Endothelial cell of umbilical vein (primary cell): Measurements from ENCODE around the gene DCHS2. TPM values are rescaled to one million over a fixed set of nuclear protein-coding genes. Genes with fewer than 3 reads are reported as not detected.

ENCODE experiments used
- BruUV-seq: library from RNA; stranded (reverse); fragments of 400-500 nt; replicated peaks from 2 replicates; lab custom pipeline; 2021; lab: Mats Ljungman, UMichigan
- CTCF ChIA-PET: fragments of 300-600, 350-600 bp; sonication (Branson Sonifier 250); formaldehyde crosslinking; loops from one replicate; lab custom pipeline; 2021; ENCODE audit warnings: antibody characterized with exemption, inconsistent platforms; lab: Charles Lee
- POLR2A ChIA-PET: fragments of 300-600, 350-600 bp; sonication (Branson Sonifier 250); formaldehyde crosslinking; loops from one replicate; lab custom pipeline; 2021; ENCODE audit warnings: antibody characterized with exemption, inconsistent platforms; lab: Charles Lee
- DNase-seq: peaks from one replicate; pipeline ENCODE4 v3.0.0-alpha.2; 2011; ENCODE audit warnings: low read depth, low spot score
- FAIRE-seq: peaks from 2 replicates; lab custom pipeline; 2011; peaks lifted over from hg19 to GRCh38; lab: Jason Lieb, UNC
- H2AFZ ChIP-seq: 2 replicates; pipeline ENCODE4 v1.6.0; 2012; ENCODE audit warnings: low read depth, low read length, control low read depth, inconsistent platforms
- H3K27ac ChIP-seq: 2 replicates; pipeline ENCODE4 v1.5.1; 2011; ENCODE audit warnings: low read depth, mild to moderate bottlenecking, control low read depth, low read length, moderate library complexity; ENCODE audit not compliant: insufficient read depth
- H3K27me3 ChIP-seq, 2 experiments: 2 replicates each; pipeline versions ENCODE4 v1.6.0 to v1.6.1; 2011; ENCODE audit warnings: low read length in 2 of 2, mixed read lengths in 1 of 2; ENCODE audit not compliant: control insufficient read depth in 2 of 2, insufficient read depth in 2 of 2
- H3K36me3 ChIP-seq, 2 experiments: 2 replicates in 1 of 2; 3 replicates in 1 of 2; pipeline ENCODE4 v1.5.1; 2011; ENCODE audit warnings: low read length in 2 of 2, mild to moderate bottlenecking in 1 of 2, moderate library complexity in 1 of 2; ENCODE audit not compliant: control insufficient read depth in 2 of 2, insufficient read depth in 2 of 2; ENCODE audit errors: extremely low read depth in 1 of 2
- H3K4me1 ChIP-seq: 3 replicates; pipeline ENCODE4 v1.5.1; 2011; ENCODE audit warnings: mild to moderate bottlenecking, low read length; ENCODE audit not compliant: control insufficient read depth, insufficient read depth; ENCODE audit errors: extremely low read depth
- H3K4me2 ChIP-seq: 2 replicates; pipeline ENCODE4 v1.6.1; 2011; ENCODE audit warnings: low read length, control low read depth, mixed read lengths; ENCODE audit not compliant: insufficient read depth
- H3K4me3 ChIP-seq, 3 experiments: fragments of 200-600 bp in 1 of 3; sonication (generic), shearing (Covaris generic) in 1 of 3; replicated peaks in 1 of 3; 2 replicates each; pipeline ENCODE4 v1.5.1; 2011 to 2016; ENCODE audit warnings: control low read depth in 3 of 3, low read length in 3 of 3, mild to moderate bottlenecking in 2 of 3, inconsistent platforms in 1 of 3, low read depth in 1 of 3, moderate library complexity in 1 of 3; ENCODE audit not compliant: insufficient read depth in 1 of 3
- H3K79me2 ChIP-seq: 2 replicates; pipeline ENCODE4 v1.6.0; 2012; ENCODE audit warnings: low read length, inconsistent platforms; ENCODE audit not compliant: control insufficient read depth, insufficient read depth
- H3K9ac ChIP-seq: replicated peaks from 2 replicates; pipeline ENCODE3; 2011; ENCODE audit warnings: low read length, control low read depth; ENCODE audit not compliant: insufficient read depth; ENCODE audit errors: extremely low read depth
- H3K9me1 ChIP-seq: replicated peaks from 3 replicates; pipeline ENCODE4 v1.6.0; 2011; ENCODE audit warnings: mild to moderate bottlenecking, low read length; ENCODE audit not compliant: control insufficient read depth, insufficient read depth; ENCODE audit errors: extremely low read depth
- H3K9me3 ChIP-seq: replicated peaks from 2 replicates; pipeline ENCODE4 v1.5.1; 2012; ENCODE audit warnings: low read length, inconsistent platforms; ENCODE audit not compliant: control insufficient read depth, insufficient read depth
- H4K20me1 ChIP-seq: replicated peaks from 2 replicates; pipeline ENCODE3; 2011; ENCODE audit warnings: mild to moderate bottlenecking, low read length; ENCODE audit not compliant: control insufficient read depth, insufficient read depth; ENCODE audit errors: extremely low read depth
- CTCF ChIP-seq, 2 donors: IDR thresholded peaks; 1 replicate in 1 of 2; 2 replicates in 1 of 2; pipeline ENCODE4 v1.5.1; 2011; ENCODE audit warnings: low read length in 2 of 2, mild to moderate bottlenecking in 2 of 2, moderate library complexity in 2 of 2, control low read depth in 1 of 2, inconsistent platforms in 1 of 2, low read depth in 1 of 2; ENCODE audit not compliant: insufficient read depth in 1 of 2; ENCODE audit errors: extremely low read depth in 1 of 2
- EZH2 ChIP-seq: IDR thresholded peaks from 2 replicates; pipeline ENCODE4 v1.6.1; 2012; ENCODE audit warnings: borderline replicate concordance, low read depth, mild to moderate bottlenecking, moderate library complexity, low read length, inconsistent platforms; ENCODE audit not compliant: severe bottlenecking
- FOS ChIP-seq: IDR thresholded peaks from 2 replicates; pipeline ENCODE4 v1.6.1; 2011; ENCODE audit warnings: mild to moderate bottlenecking, low read length, moderate library complexity, borderline replicate concordance; ENCODE audit not compliant: insufficient read depth
- GATA2 ChIP-seq: IDR thresholded peaks from 2 replicates; pipeline ENCODE4 v1.7.0; 2011; ENCODE audit warnings: low read depth, mild to moderate bottlenecking, moderate library complexity, mixed read lengths, low read length; ENCODE audit not compliant: insufficient read length, insufficient read depth
- JUN ChIP-seq: IDR thresholded peaks from 2 replicates; pipeline ENCODE4 v1.6.1; 2011; ENCODE audit warnings: borderline replicate concordance, low read depth; ENCODE audit not compliant: insufficient read length, insufficient read depth
- MAX ChIP-seq: IDR thresholded peaks from 2 replicates; pipeline ENCODE4 v1.6.1; 2011; ENCODE audit not compliant: insufficient read depth, insufficient read length
- MYC ChIP-seq: IDR thresholded peaks from one replicate; pipeline ENCODE4 v1.6.1; 2011; ENCODE audit warnings: mild to moderate bottlenecking, low read depth, low read length
- POLR2A ChIP-seq: IDR thresholded peaks from 2 replicates; pipeline ENCODE4 v1.6.1; 2012; ENCODE audit warnings: low read depth, mild to moderate bottlenecking, control low read depth, low read length
- POLR2AphosphoS5 ChIP-seq: IDR thresholded peaks from 2 replicates; pipeline ENCODE4 v1.6.1; 2012; ENCODE audit warnings: low read depth, mild to moderate bottlenecking, control low read depth, low read length, moderate library complexity; ENCODE audit not compliant: insufficient read depth
- dilution Hi-C: fragments of 300-500 bp; cut with MboI; formaldehyde crosslinking; loops from one replicate; pipeline ENCODE4 v1.15.0; 2019; ENCODE audit warnings: low sequenced_read_pairs; ENCODE audit not compliant: extremely low pct_ligation_motif_present
- intact Hi-C: fragments of 100-400 bp; cut with micrococcal nuclease; formaldehyde crosslinking; loops from one replicate; pipeline ENCODE4 v1.10.0; 2022
- polyA plus RNA-seq, 4 experiments: library from polyadenylated mRNA; depleted of rRNA in 3 of 4; stranded (reverse) in 3 of 4; unstranded in 1 of 4; fragments of >200 nt; gene quantifications; 2 replicates each; pipeline versions ENCODE4 v1.2.1 to v1.2.3, GENCODE V29; 2011 to 2012; ENCODE audit warnings: missing spikeins in 1 of 4
- total RNA-seq: library from RNA; stranded (reverse); gene quantifications from 2 replicates; pipeline ENCODE4 v1.2.3, GENCODE V29; 2021

DCHS2 gene
- total and polyA plus RNA-seq, 2 donors (not counting 3 experiments of a cell fraction or from before 2014, with no cell fraction given) = not detected

GRCh38 chr4:154414371-154414770 is 77.2 kb downstream of the DCHS2 start:
- POLR2A ChIA-PET = no interaction called here
- TF ChIP-seq JUN (no peak), POLR2AphosphoS5 (no peak)
- no TSS peak for BruUV-seq
- H3K27me3 ChIP-seq = no peaks in the 10 kb centered on the region
- DNase-seq (no peak), FAIRE-seq (no peak)
- H3K4me3 ChIP-seq = no peak overlapping the region
- no peaks in the 10 kb centered on the region for H3K36me3 ChIP-seq
- intact Hi-C loops = no loop called here
- H3K4me2 ChIP-seq = no peak overlapping the region
- H4K20me1 ChIP-seq = no peaks in the 10 kb centered on the region
- no peak overlapping the region for H3K27ac ChIP-seq
- H3K79me2 ChIP-seq = no peaks in the 10 kb centered on the region
- H3K9me1 ChIP-seq = no peaks in the 10 kb centered on the region
- H3K9me3 ChIP-seq = no peaks in the 10 kb centered on the region
- no peak overlapping the region for H2AFZ ChIP-seq
- dilution Hi-C loops = no loop called here
- CTCF ChIA-PET = no interaction called here
- H3K4me1 ChIP-seq = no peaks in the 10 kb centered on the region
- H3K9ac ChIP-seq = no peak overlapping the region

- Histone ChIP-seq H3K4me2 (no peak overlapping the region), H4K20me1 (no peaks in the 10 kb centered on the region), H3K36me3 (no peaks in the 10 kb centered on the region), H3K9ac (no peak overlapping the region), H3K79me2 (no peaks in the 10 kb centered on the region), H3K9me3 (no peaks in the 10 kb centered on the region), H3K4me1 (no peaks in the 10 kb centered on the region), H3K27ac (no peak overlapping the region), H3K9me1 (no peaks in the 10 kb centered on the region), H3K4me3 (no peak overlapping the region), H2AFZ (no peak overlapping the region), H3K27me3 (no peaks in the 10 kb centered on the region)
- BruUV-seq = no TSS peak
- FAIRE-seq (no peak), DNase-seq (no peak)
- dilution Hi-C loops = no loop called here
- POLR2A ChIA-PET = no interaction called here
- CTCF ChIA-PET = interaction anchor here (0.6 kb wide), 1 partner anchor 12 kb away, joined by 3 read pairs; no protein-coding TSS in a partner anchor
- TF ChIP-seq MYC (no peak), FOS (no peak), POLR2AphosphoS5 (no peak), EZH2 (no peak), POLR2A (no peak), CTCF (IDR thresholded peaks at IDR 0.05; ENCODE audit: extremely low read depth in 1 of 2, insufficient read depth in 1 of 2, low read depth in 1 of 2, low read length in 2 of 2) (no peak), JUN (no peak), MAX (no peak), GATA2 (no peak)
- intact Hi-C loops = no loop called here
These were observed 84.2 kb downstream of the DCHS2 start for GRCh38 chr4:154407443-154407842.
